Measurements from ENCODE around the gene ITPR2.

- TF ChIP-seq POLR2A (IDR thresholded peaks at IDR 0.05; ENCODE audit: low read depth, low read length), result no peak
- no peak for TF ChIP-seq TAF1 (IDR thresholded peaks at IDR 0.05; ENCODE audit: borderline replicate concordance, low read depth, low read length)
- no peak for TF ChIP-seq POLR2AphosphoS5 (IDR thresholded peaks at IDR 0.05; ENCODE audit: low read depth, low read length)
Measured at GRCh38 chr12:26539131-26539530, 293.9 kb downstream of the ITPR2 start.

Measured in GM12892 (cell line).